K562 (cell line): ENCODE results near the gene ALOX12. TPM values are rescaled to one million over a fixed set of nuclear protein-coding genes. Genes with fewer than 3 reads are reported as not detected.

ENCODE experiments used
- CTBP1 ChIP-seq: fragments of 450-650 bp; IDR thresholded peaks from 2 replicates; pipeline ENCODE4 v1.6.1; 2016; ENCODE audit warnings: borderline replicate concordance
- CXXC5 ChIP-seq: fragments of 250-450 bp; sonication (Bioruptor Pico); IDR thresholded peaks from 2 replicates; pipeline ENCODE4 v1.8.0; 2022; ENCODE audit warnings: inconsistent platforms, mild to moderate bottlenecking, moderate library complexity
- HMG20A ChIP-seq: fragments of 450-650 bp; formaldehyde crosslinking; conservative IDR thresholded peaks from 2 replicates; pipeline ENCODE4 v1.4.0; 2020; ENCODE audit warnings: mild to moderate bottlenecking, mixed read lengths
- L3MBTL2 ChIP-seq: fragments of 450-650 bp; IDR thresholded peaks from 2 replicates; pipeline ENCODE4 v1.6.1; 2016; ENCODE audit warnings: mild to moderate bottlenecking, moderate library complexity
- MECOM ChIP-seq: fragments of 250-450 bp; sonication (Bioruptor Pico); IDR thresholded peaks from 2 replicates; pipeline ENCODE4 v1.8.0; 2022; ENCODE audit warnings: inconsistent platforms
- POLR2AphosphoS2 ChIP-seq: IDR thresholded peaks from 2 replicates; pipeline ENCODE4 v1.6.1; 2012; ENCODE audit warnings: low read length, improper control_type of control experiment
- RBM22 ChIP-seq: fragments of 200-400 bp; formaldehyde crosslinking; IDR thresholded peaks from 2 replicates; pipeline ENCODE4 v1.6.1; 2018; ENCODE audit warnings: low read length, low read depth; ENCODE audit not compliant: poor library complexity, severe bottlenecking
- SAFB ChIP-seq: fragments of 200-400 bp; formaldehyde crosslinking; IDR thresholded peaks from 2 replicates; pipeline ENCODE4 v1.6.1; 2017; ENCODE audit warnings: low read depth, low read length, borderline replicate concordance
- SP1 ChIP-seq: sonication (generic); formaldehyde crosslinking; IDR thresholded peaks from 2 replicates; pipeline ENCODE4 v1.8.1; 2022; ENCODE audit warnings: mild to moderate bottlenecking, missing genetic modification reagents
- TBL1XR1 ChIP-seq, 2 experiments: IDR thresholded peaks; 2 replicates each; pipeline ENCODE4 v1.6.1; 2012; ENCODE audit warnings: improper control_type of control experiment in 2 of 2, low read length in 2 of 2, mild to moderate bottlenecking in 1 of 2
- TBP ChIP-seq: optimal IDR thresholded peaks from 2 replicates; pipeline ENCODE3; 2011; ENCODE audit warnings: low read depth, low read length, improper control_type of control experiment
- XRCC5 ChIP-seq: fragments of 200-400 bp; formaldehyde crosslinking; IDR thresholded peaks from 2 replicates; pipeline ENCODE4 v1.6.1; 2017; ENCODE audit warnings: low read depth, mild to moderate bottlenecking, low read length
- YY1 ChIP-seq, 3 experiments: IDR thresholded peaks; 2 replicates each; pipeline ENCODE4 v1.6.1; 2011; ENCODE audit warnings: low read length in 2 of 3, mild to moderate bottlenecking in 2 of 3, moderate library complexity in 2 of 3, borderline replicate concordance in 1 of 3, control low read depth in 1 of 3, low read depth in 1 of 3; ENCODE audit not compliant: insufficient read depth in 3 of 3, insufficient replicate concordance in 2 of 3, control insufficient read depth in 1 of 3, insufficient read length in 1 of 3; ENCODE audit errors: extremely low read depth in 1 of 3
- ZBTB2 ChIP-seq: fragments of 450-650 bp; IDR thresholded peaks from 2 replicates; pipeline ENCODE4 v1.6.1; 2016; ENCODE audit warnings: antibody characterized with exemption
- ZBTB7A ChIP-seq: IDR thresholded peaks from 2 replicates; pipeline ENCODE4 v1.6.1; 2011; ENCODE audit warnings: low read depth, mild to moderate bottlenecking, low read length, moderate library complexity, borderline replicate concordance; ENCODE audit not compliant: control insufficient read depth
- ZNF239 ChIP-seq: fragments of 250-450 bp; sonication (Bioruptor Pico); IDR thresholded peaks from 2 replicates; pipeline ENCODE4 v1.4.0; 2020; ENCODE audit warnings: mild to moderate bottlenecking
- polyA plus RNA-seq, 8 experiments: library from polyadenylated mRNA; depleted of rRNA in 4 of 8; stranded (reverse) in 5 of 8; unstranded in 3 of 8; fragments of >200 nt; fragmentation: Nextera tagmentation in 2 of 8; fragmentation: Illumina TruSeq in 1 of 8; extraction: Ambion mirVana in 2 of 8; extraction: Trizol in 1 of 8; gene quantifications; 2 replicates each; pipeline versions ENCODE4 v1.2.1 to v1.2.3, GENCODE V29; 2011 to 2014; ENCODE audit warnings: inconsistent platforms in 1 of 8, missing spikeins in 1 of 8
- total RNA-seq, 7 experiments: library from RNA; depleted of rRNA in 6 of 7; stranded (reverse); fragments of >200 nt in 6 of 7; fragmentation: Illumina TruSeq in 2 of 7; extraction: Trizol in 2 of 7; gene quantifications; 2 replicates each; pipeline versions ENCODE4 v1.2.1 to v1.2.3, GENCODE V29; 2011 to 2021; ENCODE audit warnings: low replicate concordance in 1 of 7
- TF ChIP-seq, protein P1 (sequence below): sonication (generic); formaldehyde crosslinking; IDR thresholded peaks from 2 replicates; pipeline ENCODE4 v1.8.0; 2022; ENCODE audit warnings: missing genetic modification reagents, mild to moderate bottlenecking, moderate library complexity, borderline replicate concordance
- TF ChIP-seq, protein P2 (sequence below): sonication (generic); formaldehyde crosslinking; IDR thresholded peaks from 2 replicates; pipeline ENCODE4 v1.8.0; 2022; ENCODE audit warnings: mild to moderate bottlenecking, missing genetic modification reagents
- TF ChIP-seq, protein P3 (sequence below): sonication (generic); formaldehyde crosslinking; IDR thresholded peaks from 2 replicates; pipeline ENCODE4 v1.8.0; 2023; ENCODE audit warnings: mild to moderate bottlenecking, missing genetic modification reagents

ALOX12 gene
- total and polyA plus RNA-seq, 9 of the 15 experiments (the other 6 are each of a cell fraction or from before 2014, with no cell fraction given) = 0.09 to 1.1 (median 0.47) TPM; not detected in 1

- TF ChIP-seq RBM22 (peak; percentile 16), ZBTB7A (peak; percentile 72; the same call in 1 of the 2 replicates), TBL1XR1 (IDR thresholded peaks at IDR 0.05; ENCODE audit: low read length in 2 of 2) (no peak), SP1 (CRISPR knock-in tag) (peak; percentile 67; the same call in 1 of the 2 replicates), CXXC5 (peak; percentile 83), MECOM (CRISPR knock-in tag) (no peak), CTBP1 (peak; percentile 58; the same call in 1 of the 2 replicates), HMG20A (CRISPR knock-in tag) (no peak), TBP (peak; percentile 77), ZNF239 (CRISPR knock-in tag) (no peak), ZBTB2 (peak; percentile 82), YY1 (IDR thresholded peaks at IDR 0.05; ENCODE audit: borderline replicate concordance in 1 of 3, control insufficient read depth in 1 of 3, extremely low read depth in 1 of 3, insufficient read depth in 3 of 3, insufficient read length in 1 of 3, insufficient replicate concordance in 2 of 3, low read depth in 1 of 3, low read length in 2 of 3) (peak in 2 of 3 experiments; percentile 18 to 30), SAFB (peak; percentile 99), L3MBTL2 (peak; percentile 14; the same call in 1 of the 2 replicates), XRCC5 (no peak), POLR2AphosphoS2 (peak; percentile 96; the same call in 1 of the 2 replicates)
- TF ChIP-seq, protein P1, sequence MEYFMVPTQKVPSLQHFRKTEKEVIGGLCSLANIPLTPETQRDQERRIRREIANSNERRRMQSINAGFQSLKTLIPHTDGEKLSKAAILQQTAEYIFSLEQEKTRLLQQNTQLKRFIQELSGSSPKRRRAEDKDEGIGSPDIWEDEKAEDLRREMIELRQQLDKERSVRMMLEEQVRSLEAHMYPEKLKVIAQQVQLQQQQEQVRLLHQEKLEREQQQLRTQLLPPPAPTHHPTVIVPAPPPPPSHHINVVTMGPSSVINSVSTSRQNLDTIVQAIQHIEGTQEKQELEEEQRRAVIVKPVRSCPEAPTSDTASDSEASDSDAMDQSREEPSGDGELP (CRISPR knock-in tag) = peak; percentile 77
- TF ChIP-seq, protein P2, sequence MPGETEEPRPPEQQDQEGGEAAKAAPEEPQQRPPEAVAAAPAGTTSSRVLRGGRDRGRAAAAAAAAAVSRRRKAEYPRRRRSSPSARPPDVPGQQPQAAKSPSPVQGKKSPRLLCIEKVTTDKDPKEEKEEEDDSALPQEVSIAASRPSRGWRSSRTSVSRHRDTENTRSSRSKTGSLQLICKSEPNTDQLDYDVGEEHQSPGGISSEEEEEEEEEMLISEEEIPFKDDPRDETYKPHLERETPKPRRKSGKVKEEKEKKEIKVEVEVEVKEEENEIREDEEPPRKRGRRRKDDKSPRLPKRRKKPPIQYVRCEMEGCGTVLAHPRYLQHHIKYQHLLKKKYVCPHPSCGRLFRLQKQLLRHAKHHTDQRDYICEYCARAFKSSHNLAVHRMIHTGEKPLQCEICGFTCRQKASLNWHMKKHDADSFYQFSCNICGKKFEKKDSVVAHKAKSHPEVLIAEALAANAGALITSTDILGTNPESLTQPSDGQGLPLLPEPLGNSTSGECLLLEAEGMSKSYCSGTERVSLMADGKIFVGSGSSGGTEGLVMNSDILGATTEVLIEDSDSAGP (CRISPR knock-in tag) = 0 out of 2 replicates have a peak, but pooled peaks have one; percentile 17
- TF ChIP-seq, protein P3, sequence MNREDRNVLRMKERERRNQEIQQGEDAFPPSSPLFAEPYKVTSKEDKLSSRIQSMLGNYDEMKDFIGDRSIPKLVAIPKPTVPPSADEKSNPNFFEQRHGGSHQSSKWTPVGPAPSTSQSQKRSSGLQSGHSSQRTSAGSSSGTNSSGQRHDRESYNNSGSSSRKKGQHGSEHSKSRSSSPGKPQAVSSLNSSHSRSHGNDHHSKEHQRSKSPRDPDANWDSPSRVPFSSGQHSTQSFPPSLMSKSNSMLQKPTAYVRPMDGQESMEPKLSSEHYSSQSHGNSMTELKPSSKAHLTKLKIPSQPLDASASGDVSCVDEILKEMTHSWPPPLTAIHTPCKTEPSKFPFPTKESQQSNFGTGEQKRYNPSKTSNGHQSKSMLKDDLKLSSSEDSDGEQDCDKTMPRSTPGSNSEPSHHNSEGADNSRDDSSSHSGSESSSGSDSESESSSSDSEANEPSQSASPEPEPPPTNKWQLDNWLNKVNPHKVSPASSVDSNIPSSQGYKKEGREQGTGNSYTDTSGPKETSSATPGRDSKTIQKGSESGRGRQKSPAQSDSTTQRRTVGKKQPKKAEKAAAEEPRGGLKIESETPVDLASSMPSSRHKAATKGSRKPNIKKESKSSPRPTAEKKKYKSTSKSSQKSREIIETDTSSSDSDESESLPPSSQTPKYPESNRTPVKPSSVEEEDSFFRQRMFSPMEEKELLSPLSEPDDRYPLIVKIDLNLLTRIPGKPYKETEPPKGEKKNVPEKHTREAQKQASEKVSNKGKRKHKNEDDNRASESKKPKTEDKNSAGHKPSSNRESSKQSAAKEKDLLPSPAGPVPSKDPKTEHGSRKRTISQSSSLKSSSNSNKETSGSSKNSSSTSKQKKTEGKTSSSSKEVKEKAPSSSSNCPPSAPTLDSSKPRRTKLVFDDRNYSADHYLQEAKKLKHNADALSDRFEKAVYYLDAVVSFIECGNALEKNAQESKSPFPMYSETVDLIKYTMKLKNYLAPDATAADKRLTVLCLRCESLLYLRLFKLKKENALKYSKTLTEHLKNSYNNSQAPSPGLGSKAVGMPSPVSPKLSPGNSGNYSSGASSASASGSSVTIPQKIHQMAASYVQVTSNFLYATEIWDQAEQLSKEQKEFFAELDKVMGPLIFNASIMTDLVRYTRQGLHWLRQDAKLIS (CRISPR knock-in tag) = peak; percentile 67; the same call in 1 of the 2 replicates
These were observed 18.6 kb downstream of the ALOX12 start (continued) for GRCh38 chr17:7014261-7014994.
